Smooth muscle cell of the brain vasculature (primary cell): ENCODE data around the gene MUC3A.

Source experiments
- DNase-seq: peaks from one replicate; pipeline ENCODE4 v3.0.0-alpha.2; 2012; ENCODE audit warnings: low read depth, low spot score

The MUC3A gene

DNA sequence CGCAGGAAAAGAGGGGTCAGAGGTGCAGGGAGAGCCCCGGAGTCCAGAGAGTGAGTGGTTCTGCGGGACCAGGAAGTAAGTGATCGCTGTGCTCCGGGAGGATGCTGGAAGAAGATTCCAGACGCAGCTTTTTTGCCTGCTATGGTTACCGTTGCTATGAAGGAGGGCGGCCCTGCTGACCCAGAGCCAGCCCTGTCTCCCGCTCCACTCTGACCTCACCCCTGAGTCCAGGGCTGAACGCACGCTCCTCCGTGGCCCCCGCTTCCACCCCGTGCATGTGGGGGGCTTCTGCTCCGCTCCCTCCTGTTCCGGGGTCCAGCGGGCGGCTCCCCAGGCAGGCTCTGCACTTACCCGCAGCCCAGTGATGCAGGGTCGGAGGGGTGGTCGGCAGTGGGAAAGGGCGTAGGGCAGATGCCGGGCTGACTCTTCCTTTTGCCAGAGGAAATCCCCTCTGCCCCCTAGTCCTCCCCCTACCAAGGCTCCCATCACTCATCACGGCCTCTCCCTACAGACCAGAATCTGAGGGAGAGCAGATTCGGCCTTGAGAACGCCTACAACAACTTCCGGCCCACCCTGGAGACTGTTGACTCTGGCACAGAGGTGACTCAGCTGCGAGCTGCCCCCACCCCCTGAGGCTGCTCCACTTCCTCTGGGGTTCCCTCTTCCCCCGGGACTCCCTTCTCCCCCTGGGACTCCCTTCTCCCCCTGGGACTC, 67.9 kb downstream of the MUC3A start:
- DNase-seq = no peak
